GM23248 (cell line): Measurements from ENCODE around the gene NAV2. TPM values are rescaled to one million over a fixed set of nuclear protein-coding genes. Genes with fewer than 3 reads are reported as not detected.

Experiments used
- DNase-seq: peaks from one replicate; pipeline ENCODE4 v3.0.0-alpha.2; 2015
- H2AFZ ChIP-seq: fragments of 200-600 bp; sonication (generic); 2 replicates; pipeline ENCODE4 v1.6.1; 2016; ENCODE audit warnings: antibody characterized with exemption
- H3F3A ChIP-seq: fragments of 200-600 bp; sonication (generic); 2 replicates; pipeline ENCODE4 v1.6.1; 2016; ENCODE audit warnings: mild to moderate bottlenecking, antibody characterized with exemption, mixed run types; ENCODE audit not compliant: insufficient read depth
- H3K27ac ChIP-seq: fragments of 200-600 bp; sonication (generic); 2 replicates; pipeline ENCODE4 v1.5.1; 2016; ENCODE audit warnings: mild to moderate bottlenecking
- H3K27me3 ChIP-seq: fragments of 200-600 bp; sonication (generic); replicated peaks from 2 replicates; pipeline ENCODE4 v1.6.1; 2016; ENCODE audit warnings: mild to moderate bottlenecking; ENCODE audit not compliant: insufficient read depth
- H3K36me3 ChIP-seq: fragments of 200-600 bp; sonication (generic); 2 replicates; pipeline ENCODE4 v1.6.1; 2016; ENCODE audit warnings: low read depth, mild to moderate bottlenecking
- H3K4me1 ChIP-seq: fragments of 200-600 bp; sonication (generic); 2 replicates; pipeline ENCODE4 v1.6.1; 2016; ENCODE audit warnings: mild to moderate bottlenecking; ENCODE audit not compliant: insufficient read depth
- H3K4me2 ChIP-seq: fragments of 200-600 bp; sonication (generic); one replicate; pipeline ENCODE4 v1.6.1; 2016; ENCODE audit warnings: mild to moderate bottlenecking; ENCODE audit not compliant: unreplicated experiment
- H3K4me3 ChIP-seq: fragments of 200-600 bp; sonication (generic); 2 replicates; pipeline ENCODE4 v1.5.1; 2016; ENCODE audit warnings: mild to moderate bottlenecking
- H3K79me2 ChIP-seq: fragments of 200-600 bp; sonication (generic); 2 replicates; pipeline ENCODE4 v1.6.1; 2016; ENCODE audit warnings: mild to moderate bottlenecking; ENCODE audit not compliant: insufficient read depth
- H3K9ac ChIP-seq: fragments of 200-600 bp; sonication (generic); 2 replicates; pipeline ENCODE4 v1.6.1; 2016; ENCODE audit warnings: mild to moderate bottlenecking
- H3K9me2 ChIP-seq: fragments of 200-600 bp; sonication (generic); 2 replicates; pipeline ENCODE4 v1.6.1; 2016; ENCODE audit warnings: mixed run types, mild to moderate bottlenecking, moderate library complexity; ENCODE audit not compliant: insufficient read depth
- H3K9me3 ChIP-seq: fragments of 200-600 bp; sonication (generic); one replicate; pipeline ENCODE4 v1.6.1; 2017; ENCODE audit warnings: low read depth
- H4K20me1 ChIP-seq: fragments of 200-600 bp; sonication (generic); 2 replicates; pipeline ENCODE4 v1.6.0; 2016; ENCODE audit not compliant: insufficient read depth
- EZH2 ChIP-seq: fragments of 200-600 bp; sonication (generic); IDR thresholded peaks from 2 replicates; pipeline ENCODE4 v1.6.1; 2018; ENCODE audit warnings: antibody characterized with exemption, mild to moderate bottlenecking; ENCODE audit not compliant: insufficient read depth, poor library complexity, severe bottlenecking
- EZH2phosphoT487 ChIP-seq: fragments of 200-600 bp; sonication (generic); IDR thresholded peaks from 2 replicates; pipeline ENCODE4 v1.6.1; 2018; ENCODE audit warnings: antibody characterized with exemption, moderate library complexity, mild to moderate bottlenecking, low read depth; ENCODE audit not compliant: insufficient read depth
- WGBS, 2 experiments: methylation state at CpG; one replicate each; pipeline ENCODE4 v1.1.6; 2015 to 2017; ENCODE audit warnings: low lambda C conversion rate in 2 of 2, low coverage in 1 of 2; ENCODE audit errors: missing lambda C conversion rate in 2 of 2; 5-methylcytosine and 5-hydroxymethylcytosine counted together
- in situ Hi-C: fragments of 300-500 bp; cut with MboI; formaldehyde crosslinking; loops from 2 replicates; pipeline ENCODE4 v1.15.0; 2020
- polyA plus RNA-seq: library from polyadenylated mRNA; unstranded; fragments of >200 nt; fragmentation: Nextera tagmentation; extraction: Ambion mirVana; gene quantifications from 2 replicates; pipeline ENCODE4 v1.2.1, GENCODE V29; 2016
- total RNA-seq: library from RNA; depleted of rRNA; stranded (reverse); fragments of >200 nt; shearing (Covaris generic); gene quantifications from 2 replicates; pipeline ENCODE4 v1.2.3, GENCODE V29; 2014

NAV2 gene
- total and polyA plus RNA-seq, 2 experiments from 2014 or later, result 5.7 to 11.9 TPM

DNA sequence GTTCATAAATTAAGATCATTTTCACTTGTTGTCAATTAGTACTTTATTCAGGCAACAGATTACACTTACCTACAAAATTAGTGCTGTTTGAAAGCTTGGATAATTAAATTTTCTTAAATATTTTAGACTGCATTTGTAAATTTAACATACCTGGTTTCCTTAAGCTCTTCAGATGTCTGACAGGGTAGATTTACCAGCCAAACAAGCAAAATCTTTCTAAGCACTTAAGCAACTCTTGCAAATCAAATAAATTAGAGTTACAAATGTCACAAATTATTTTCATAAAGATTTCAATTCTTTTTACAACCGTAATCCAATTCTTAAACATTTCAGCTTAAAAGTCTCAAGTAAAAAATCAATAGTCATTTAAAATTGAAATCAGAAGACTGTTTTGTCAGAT lies 317.8 kb downstream of the NAV2 start:
- Histone ChIP-seq H3K4me3 (no peak overlapping the region), H3K36me3 (no peaks in the 10 kb centered on the region), H3K27me3 (no peaks in the 10 kb centered on the region), H3F3A (peaks cover 47% of the 10 kb centered on the region), H3K9me2 (no peaks in the 10 kb centered on the region), H3K9me3 (no peaks in the 10 kb centered on the region), H4K20me1 (no peaks in the 10 kb centered on the region), H3K9ac (no peak overlapping the region), H3K4me2 (no peak overlapping the region), H3K27ac (peak overlapping the region; percentile 70; the same call in 1 of the 2 replicates), H3K79me2 (peaks cover 59% of the 10 kb centered on the region), H3K4me1 (peaks cover 22% of the 10 kb centered on the region), H2AFZ (no peak overlapping the region)
- TF ChIP-seq EZH2phosphoT487, result no peak
- in situ Hi-C loops, result no loop called here
- no peak for DNase-seq
- WGBS, 2 experiments, result 62 to 71% methylated on average over 1 of the region's 1 CpG

DNA sequence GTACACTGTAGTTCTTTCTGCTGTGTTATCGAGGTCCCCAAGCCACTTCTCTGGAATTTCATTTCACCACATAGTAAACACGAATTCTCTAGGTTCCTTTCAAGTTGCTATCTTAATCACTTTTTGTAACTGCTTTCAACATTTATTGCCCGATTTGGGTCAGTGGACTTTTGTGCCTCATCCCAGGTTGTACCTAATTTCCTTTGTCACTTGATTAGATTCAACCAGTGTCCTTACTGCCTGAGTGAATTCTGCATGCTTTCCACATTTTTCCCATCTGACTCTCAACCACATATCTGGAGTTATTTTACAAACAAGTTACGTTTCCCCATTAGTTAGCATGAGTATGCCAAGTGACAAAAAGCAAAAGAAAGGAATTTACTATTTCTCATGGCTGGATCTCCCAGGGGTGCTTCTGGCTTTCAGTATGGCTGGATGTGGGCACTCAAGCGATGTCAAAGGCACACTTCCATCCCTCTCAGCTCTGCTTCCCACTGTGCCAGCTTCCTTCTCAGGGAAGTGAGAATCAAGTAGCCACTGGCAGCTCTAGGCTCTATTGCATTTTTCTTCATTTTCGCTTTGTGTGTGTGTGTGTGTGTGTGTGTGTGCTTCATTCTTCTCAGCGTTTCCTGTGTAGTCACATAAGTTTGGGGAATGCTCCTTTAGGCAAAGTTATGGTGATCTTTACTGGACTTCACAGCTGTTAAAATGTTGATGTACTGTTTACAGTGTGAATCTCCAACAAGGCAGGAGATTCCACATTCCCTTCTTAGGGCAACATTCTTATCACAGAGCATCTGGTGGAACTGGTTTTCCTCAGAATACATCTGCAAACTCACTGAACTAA lies 318.7 kb downstream of the NAV2 start:
- no peaks in the 10 kb centered on the region for H3K27me3 ChIP-seq
- H3K9me2 ChIP-seq, result no peaks in the 10 kb centered on the region
- H3K79me2 ChIP-seq, result peaks cover 56% of the 10 kb centered on the region
- H3K9me3 ChIP-seq, result no peaks in the 10 kb centered on the region
- 55 to 59% methylated on average over 7 of the region's 7 CpGs for WGBS, 2 experiments
- peak overlapping the region; percentile 70 for H3K27ac ChIP-seq
- H2AFZ ChIP-seq, result no peak overlapping the region
- H4K20me1 ChIP-seq, result no peaks in the 10 kb centered on the region
- TF ChIP-seq EZH2, result no peak
- TF ChIP-seq EZH2phosphoT487, result peak; percentile 73; the same call in 1 of the 2 replicates
- H3K9ac ChIP-seq, result peak overlapping the region; percentile 45
- H3F3A ChIP-seq, result peaks cover 54% of the 10 kb centered on the region
- peaks cover 28% of the 10 kb centered on the region for H3K4me1 ChIP-seq
- H3K4me2 ChIP-seq, result peak overlapping the region; percentile 63
- peak; percentile 87 for DNase-seq
- peak overlapping the region; percentile 36 for H3K4me3 ChIP-seq
- no peaks in the 10 kb centered on the region for H3K36me3 ChIP-seq
- in situ Hi-C loops, result no loop called here

DNA sequence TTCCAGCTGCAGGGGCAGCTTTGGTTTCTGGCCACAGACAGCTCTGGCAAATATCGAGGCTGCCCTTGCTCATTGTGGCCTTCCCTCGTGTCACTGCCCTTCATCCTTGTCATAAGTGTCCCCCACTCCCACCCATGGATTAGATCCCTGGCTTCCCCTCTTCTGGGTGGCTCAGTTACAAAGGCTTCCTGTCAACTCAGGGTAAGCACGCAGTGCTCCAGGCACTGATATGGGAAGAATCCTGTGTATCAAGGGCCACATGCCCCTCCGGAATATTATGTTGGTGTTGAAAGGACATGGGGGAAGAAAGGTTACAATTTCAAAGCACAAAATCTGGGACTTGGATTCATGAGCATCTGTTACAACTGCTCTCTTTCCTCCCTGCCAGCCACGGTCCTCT lies 319.5 kb downstream of the NAV2 start:
- H3K4me2 ChIP-seq, result peak overlapping the region; percentile 63
- no peak overlapping the region for H3K4me3 ChIP-seq
- in situ Hi-C loops, result no loop called here
- H3K27me3 ChIP-seq, result no peaks in the 10 kb centered on the region
- H3K9me3 ChIP-seq, result no peaks in the 10 kb centered on the region
- H3K9ac ChIP-seq, result peak overlapping the region; percentile 45; the same call in 1 of the 2 replicates
- no peaks in the 10 kb centered on the region for H3K9me2 ChIP-seq
- WGBS, 2 experiments, result 79 to 81% methylated on average over 5 of the region's 5 CpGs
- H2AFZ ChIP-seq, result no peak overlapping the region
- no peaks in the 10 kb centered on the region for H4K20me1 ChIP-seq
- peaks cover 49% of the 10 kb centered on the region for H3K79me2 ChIP-seq
- TF ChIP-seq EZH2 (no peak), EZH2phosphoT487 (no peak)
- peaks cover 57% of the 10 kb centered on the region for H3F3A ChIP-seq
- H3K36me3 ChIP-seq, result no peaks in the 10 kb centered on the region
- no peak for DNase-seq
- H3K4me1 ChIP-seq, result peaks cover 28% of the 10 kb centered on the region
- peak overlapping the region; percentile 70 for H3K27ac ChIP-seq

DNA sequence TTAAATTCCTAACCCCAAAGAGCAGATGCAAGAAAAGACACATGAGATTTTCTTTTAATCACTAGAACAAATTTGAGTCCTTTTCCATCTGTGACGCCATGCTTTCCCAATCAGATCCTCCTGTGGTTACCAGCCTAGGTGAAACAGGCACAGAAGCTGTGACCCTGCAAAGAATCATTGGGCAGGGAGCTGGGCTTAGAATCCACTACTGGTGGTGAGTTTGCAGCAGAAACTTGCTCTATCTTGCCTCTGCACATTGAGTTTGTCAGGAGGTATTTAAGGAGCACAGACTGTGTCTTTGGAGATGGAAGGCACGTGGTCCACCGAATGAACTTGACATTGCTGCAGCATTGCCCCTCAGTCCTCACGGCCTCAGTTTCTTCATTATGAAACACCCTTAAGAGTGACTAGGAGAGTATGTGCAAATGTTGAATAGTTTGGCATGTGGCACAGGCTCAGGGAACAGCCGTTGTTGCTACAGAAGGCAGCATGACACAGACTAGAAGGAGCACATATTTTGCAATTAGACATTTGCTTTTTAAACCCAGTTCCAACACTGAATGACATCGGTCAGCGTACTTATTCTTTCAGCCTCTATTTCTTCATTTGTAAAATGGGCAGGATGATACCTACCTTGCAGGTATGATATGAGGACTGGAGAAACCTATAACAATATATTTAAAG lies 320.1 kb downstream of the NAV2 start:
- TF ChIP-seq EZH2phosphoT487, result no peak
- TF ChIP-seq EZH2, result no peak
- Histone ChIP-seq H3F3A (peaks cover 55% of the 10 kb centered on the region), H4K20me1 (no peaks in the 10 kb centered on the region), H3K9ac (no peak overlapping the region), H3K79me2 (peaks cover 43% of the 10 kb centered on the region), H3K27me3 (no peaks in the 10 kb centered on the region), H3K9me3 (no peaks in the 10 kb centered on the region), H2AFZ (no peak overlapping the region), H3K27ac (no peak overlapping the region), H3K4me1 (peaks cover 28% of the 10 kb centered on the region), H3K36me3 (peaks cover 2% of the 10 kb centered on the region; the same call in 1 of the 2 replicates), H3K4me2 (no peak overlapping the region), H3K9me2 (no peaks in the 10 kb centered on the region), H3K4me3 (no peak overlapping the region)
- in situ Hi-C loops, result no loop called here
- DNase-seq, result peak; percentile 41
- WGBS, 2 experiments, result 77 to 83% methylated on average over 7 of the region's 7 CpGs
